ENCODE results near the gene JAKMIP2. TPM values are rescaled to one million over a fixed set of nuclear protein-coding genes. Genes with fewer than 3 reads are reported as not detected.

JAKMIP2 gene
- total RNA-seq, 1 experiment from 2014 or later, result 6.4 TPM

DNA sequence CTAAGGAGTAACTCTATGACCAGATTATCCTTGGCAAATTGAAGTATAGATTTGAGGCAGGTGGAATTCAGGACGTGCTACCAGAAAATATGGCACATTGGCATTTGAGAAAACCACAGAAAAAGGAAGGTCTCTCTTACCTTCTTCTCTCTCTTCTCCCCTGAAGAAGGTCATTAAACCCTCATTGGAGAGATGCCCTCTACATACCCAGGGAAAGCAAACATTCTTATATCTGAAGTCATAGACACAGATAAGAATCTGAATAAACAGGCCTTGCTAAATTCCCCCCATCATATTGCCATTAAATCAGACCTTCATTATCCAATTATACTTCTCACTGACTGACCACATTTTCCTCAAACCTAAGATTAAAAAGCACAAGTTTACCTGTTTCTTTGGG, 31.2 kb upstream of the JAKMIP2 start:
- no peaks in the 10 kb centered on the region for H3K23me2 ChIP-seq (ENCODE audit: insufficient read length, low read depth, low read length, poor library complexity, severe bottlenecking)
- no peaks in the 10 kb centered on the region for H4K20me1 ChIP-seq (ENCODE audit: control insufficient read depth, insufficient read depth, insufficient read length)
- H4K8ac ChIP-seq (replicated peaks; ENCODE audit: insufficient read length, low read depth, low read length), result no peak overlapping the region
- no CpG with 5 or more reads among the region's 1 CpG for WGBS (ENCODE audit: extremely low coverage, insufficient read length, low lambda C conversion rate)
- Mint-ChIP-seq H3K27me3 (ENCODE audit: low read depth) (no peaks in the 10 kb centered on the region), H3K4me1 (no peaks in the 10 kb centered on the region; a peak in 1 of 4 replicates), H3K9me3 (peaks cover 0 to 4% of the 10 kb centered on the region in 2 experiments; a peak in 2 of 5 replicates), H3K27ac (no peak overlapping the region), H3K36me3 (ENCODE audit: insufficient read depth in 1 of 3, low read depth in 3 of 3) (peaks cover 2 to 4% (median 2%) of the 10 kb centered on the region in 3 experiments; a peak in 3 of 7 replicates), H3K4me3 (no peak overlapping the region)
- no peak overlapping the region for H3K27ac ChIP-seq (ENCODE audit: insufficient read length, low read depth, low read length)
- H3K9ac ChIP-seq (ENCODE audit: extremely low read depth, insufficient read length, low read length), result no peak overlapping the region
- H3K14ac ChIP-seq (ENCODE audit: insufficient read depth, low read length), result no peak overlapping the region
- no peaks in the 10 kb centered on the region for H3K9me3 ChIP-seq (ENCODE audit: control insufficient read depth, low read depth, low read length)
- H3K18ac ChIP-seq (ENCODE audit: insufficient read length, low read depth, low read length), result no peak overlapping the region
- no peak for DNase-seq
- H3K4ac ChIP-seq (ENCODE audit: low read depth, low read length), result no peak overlapping the region
- no peak overlapping the region for H3K4me2 ChIP-seq (ENCODE audit: insufficient read depth, insufficient read length, low read length)
- peaks cover 3% of the 10 kb centered on the region for H3K4me1 ChIP-seq (ENCODE audit: insufficient read depth, low read length)
- no peak overlapping the region for H2BK120ac ChIP-seq (ENCODE audit: low read depth, low read length, poor library complexity, severe bottlenecking)
- no peak overlapping the region for H4K5ac ChIP-seq (ENCODE audit: insufficient read length, low read depth, low read length)
- no peaks in the 10 kb centered on the region for H3K27me3 ChIP-seq (ENCODE audit: insufficient read depth, low read length)
- TF ChIP-seq, protein P1, sequence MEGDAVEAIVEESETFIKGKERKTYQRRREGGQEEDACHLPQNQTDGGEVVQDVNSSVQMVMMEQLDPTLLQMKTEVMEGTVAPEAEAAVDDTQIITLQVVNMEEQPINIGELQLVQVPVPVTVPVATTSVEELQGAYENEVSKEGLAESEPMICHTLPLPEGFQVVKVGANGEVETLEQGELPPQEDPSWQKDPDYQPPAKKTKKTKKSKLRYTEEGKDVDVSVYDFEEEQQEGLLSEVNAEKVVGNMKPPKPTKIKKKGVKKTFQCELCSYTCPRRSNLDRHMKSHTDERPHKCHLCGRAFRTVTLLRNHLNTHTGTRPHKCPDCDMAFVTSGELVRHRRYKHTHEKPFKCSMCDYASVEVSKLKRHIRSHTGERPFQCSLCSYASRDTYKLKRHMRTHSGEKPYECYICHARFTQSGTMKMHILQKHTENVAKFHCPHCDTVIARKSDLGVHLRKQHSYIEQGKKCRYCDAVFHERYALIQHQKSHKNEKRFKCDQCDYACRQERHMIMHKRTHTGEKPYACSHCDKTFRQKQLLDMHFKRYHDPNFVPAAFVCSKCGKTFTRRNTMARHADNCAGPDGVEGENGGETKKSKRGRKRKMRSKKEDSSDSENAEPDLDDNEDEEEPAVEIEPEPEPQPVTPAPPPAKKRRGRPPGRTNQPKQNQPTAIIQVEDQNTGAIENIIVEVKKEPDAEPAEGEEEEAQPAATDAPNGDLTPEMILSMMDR (conservative IDR thresholded peaks at IDR 0.05), result no peak
- no peak overlapping the region for H3K23ac ChIP-seq (ENCODE audit: insufficient read length, low read depth, low read length)
- H2BK20ac ChIP-seq (ENCODE audit: low read depth, low read length, poor library complexity, severe bottlenecking), result no peak overlapping the region
- H2BK12ac ChIP-seq (ENCODE audit: insufficient read length, low read depth, low read length), result no peak overlapping the region
- H3K56ac ChIP-seq (ENCODE audit: insufficient read length, low read depth, low read length), result no peak overlapping the region
- no peak overlapping the region for H2AFZ ChIP-seq (ENCODE audit: low read length)
- no peak overlapping the region for H2BK15ac ChIP-seq (ENCODE audit: low read depth, low read length)
- H4K91ac ChIP-seq (ENCODE audit: insufficient read length, low read depth, low read length), result no peak overlapping the region
- H3K79me2 ChIP-seq (ENCODE audit: insufficient read depth, low read length), result no peaks in the 10 kb centered on the region
- no peak overlapping the region for H2BK5ac ChIP-seq (ENCODE audit: insufficient read length, low read length)
- no peak overlapping the region for H2AK5ac ChIP-seq (ENCODE audit: insufficient read length, low read length)
- H3T11ph ChIP-seq (ENCODE audit: low read length), result no peak overlapping the region
- H3K79me1 ChIP-seq (ENCODE audit: insufficient read depth, low read depth, low read length, poor library complexity, severe bottlenecking), result no peaks in the 10 kb centered on the region
